DND-41 (cell line): ENCODE measurements around the gene EML6.

ENCODE experiments used
- EZH2 ChIP-seq: IDR thresholded peaks from 3 replicates; pipeline ENCODE4 v1.6.1; 2012; ENCODE audit warnings: borderline replicate concordance, low read depth, mild to moderate bottlenecking, moderate library complexity, low read length, inconsistent platforms; ENCODE audit not compliant: severe bottlenecking
- TF ChIP-seq, protein P1 (sequence below): IDR thresholded peaks from 2 replicates; pipeline ENCODE4 v1.5.1; 2012; ENCODE audit warnings: borderline replicate concordance, low read length, moderate library complexity, mild to moderate bottlenecking; ENCODE audit not compliant: poor library complexity, severe bottlenecking; ENCODE audit errors: extremely low read depth

GRCh38 chr2:55000341-55000740 lies 276.9 kb downstream of the EML6 start:
- TF ChIP-seq, protein P1, sequence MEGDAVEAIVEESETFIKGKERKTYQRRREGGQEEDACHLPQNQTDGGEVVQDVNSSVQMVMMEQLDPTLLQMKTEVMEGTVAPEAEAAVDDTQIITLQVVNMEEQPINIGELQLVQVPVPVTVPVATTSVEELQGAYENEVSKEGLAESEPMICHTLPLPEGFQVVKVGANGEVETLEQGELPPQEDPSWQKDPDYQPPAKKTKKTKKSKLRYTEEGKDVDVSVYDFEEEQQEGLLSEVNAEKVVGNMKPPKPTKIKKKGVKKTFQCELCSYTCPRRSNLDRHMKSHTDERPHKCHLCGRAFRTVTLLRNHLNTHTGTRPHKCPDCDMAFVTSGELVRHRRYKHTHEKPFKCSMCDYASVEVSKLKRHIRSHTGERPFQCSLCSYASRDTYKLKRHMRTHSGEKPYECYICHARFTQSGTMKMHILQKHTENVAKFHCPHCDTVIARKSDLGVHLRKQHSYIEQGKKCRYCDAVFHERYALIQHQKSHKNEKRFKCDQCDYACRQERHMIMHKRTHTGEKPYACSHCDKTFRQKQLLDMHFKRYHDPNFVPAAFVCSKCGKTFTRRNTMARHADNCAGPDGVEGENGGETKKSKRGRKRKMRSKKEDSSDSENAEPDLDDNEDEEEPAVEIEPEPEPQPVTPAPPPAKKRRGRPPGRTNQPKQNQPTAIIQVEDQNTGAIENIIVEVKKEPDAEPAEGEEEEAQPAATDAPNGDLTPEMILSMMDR, result no peak
- TF ChIP-seq EZH2, result no peak
